AG10803 (cell line): ENCODE data around the gene TXNDC16.

ENCODE experiments used
- DNase-seq: peaks from one replicate; pipeline ENCODE4 v3.0.0; 2010; ENCODE audit warnings: low read depth
- H3K4me3 ChIP-seq: 2 replicates; pipeline ENCODE4 v1.5.1; 2011; ENCODE audit warnings: mild to moderate bottlenecking, low read length, control low read depth
- TF ChIP-seq, protein P1 (sequence below): conservative IDR thresholded peaks from 2 replicates; pipeline ENCODE4 v1.5.1; 2011; ENCODE audit warnings: mild to moderate bottlenecking, low read length, control low read depth, inconsistent platforms

Gene TXNDC16

DNA sequence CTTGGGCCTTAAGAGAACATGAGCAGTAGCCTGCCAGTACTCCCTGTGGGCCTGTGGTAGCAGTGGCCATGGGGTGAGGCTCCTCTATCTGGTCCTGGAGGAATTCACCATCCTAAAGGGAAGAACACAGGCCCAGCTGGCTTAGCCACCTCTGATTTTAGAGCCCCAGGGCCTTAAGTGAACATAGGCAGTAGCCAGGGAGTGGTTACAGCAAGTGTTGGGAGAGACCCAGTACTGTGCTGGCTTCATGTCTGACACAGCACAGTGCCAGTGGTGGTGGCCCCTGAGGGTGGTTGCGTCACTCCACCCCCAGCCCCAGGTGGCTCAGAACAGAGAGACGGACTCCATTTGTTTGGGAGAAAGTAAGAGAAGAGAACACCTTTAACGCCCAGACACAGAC lies 105.1 kb downstream of the TXNDC16 start:
- TF ChIP-seq, protein P1, sequence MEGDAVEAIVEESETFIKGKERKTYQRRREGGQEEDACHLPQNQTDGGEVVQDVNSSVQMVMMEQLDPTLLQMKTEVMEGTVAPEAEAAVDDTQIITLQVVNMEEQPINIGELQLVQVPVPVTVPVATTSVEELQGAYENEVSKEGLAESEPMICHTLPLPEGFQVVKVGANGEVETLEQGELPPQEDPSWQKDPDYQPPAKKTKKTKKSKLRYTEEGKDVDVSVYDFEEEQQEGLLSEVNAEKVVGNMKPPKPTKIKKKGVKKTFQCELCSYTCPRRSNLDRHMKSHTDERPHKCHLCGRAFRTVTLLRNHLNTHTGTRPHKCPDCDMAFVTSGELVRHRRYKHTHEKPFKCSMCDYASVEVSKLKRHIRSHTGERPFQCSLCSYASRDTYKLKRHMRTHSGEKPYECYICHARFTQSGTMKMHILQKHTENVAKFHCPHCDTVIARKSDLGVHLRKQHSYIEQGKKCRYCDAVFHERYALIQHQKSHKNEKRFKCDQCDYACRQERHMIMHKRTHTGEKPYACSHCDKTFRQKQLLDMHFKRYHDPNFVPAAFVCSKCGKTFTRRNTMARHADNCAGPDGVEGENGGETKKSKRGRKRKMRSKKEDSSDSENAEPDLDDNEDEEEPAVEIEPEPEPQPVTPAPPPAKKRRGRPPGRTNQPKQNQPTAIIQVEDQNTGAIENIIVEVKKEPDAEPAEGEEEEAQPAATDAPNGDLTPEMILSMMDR = no peak
- H3K4me3 ChIP-seq = no peak overlapping the region
- DNase-seq = no peak

DNA sequence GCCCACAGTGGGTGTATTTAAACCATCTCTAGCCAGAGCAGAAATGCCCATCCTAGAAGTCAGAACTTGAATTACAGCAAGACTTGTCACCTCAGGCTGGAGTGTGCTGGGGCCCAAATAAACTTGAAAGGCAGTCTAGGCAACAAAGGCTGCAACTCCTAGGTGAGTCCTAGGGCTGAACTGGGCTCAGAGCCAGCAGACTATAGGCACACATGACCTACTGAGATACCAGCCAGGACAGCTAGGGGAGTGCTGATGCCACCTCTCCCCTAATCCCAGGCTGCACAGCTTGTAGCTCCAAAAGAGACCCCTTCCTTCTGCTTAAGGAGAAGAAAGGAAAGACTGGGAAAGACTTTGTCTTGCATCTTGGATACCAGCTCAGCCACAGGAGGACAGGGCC lies 106.0 kb downstream of the TXNDC16 start:
- DNase-seq = no peak
- no peak overlapping the region for H3K4me3 ChIP-seq
- TF ChIP-seq, protein P1 = no peak

DNA sequence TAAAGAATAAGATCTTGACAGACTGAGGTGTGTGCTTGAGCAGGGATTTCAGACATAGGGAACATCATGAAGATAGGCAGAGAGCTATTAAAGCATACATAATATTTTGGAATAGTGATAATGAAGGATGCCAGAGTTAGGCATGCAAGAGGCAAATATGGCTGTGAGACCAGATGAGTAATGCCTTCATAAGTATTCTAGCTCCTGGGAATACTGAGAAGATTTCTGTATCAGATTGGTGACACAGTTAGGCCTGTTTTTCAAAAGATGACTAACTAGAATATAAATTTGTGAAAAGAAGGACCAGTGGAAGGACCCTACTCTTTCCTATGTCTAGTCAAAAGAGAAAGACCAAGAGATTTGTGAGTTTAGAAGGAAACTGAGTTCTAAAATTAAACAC lies 108.8 kb downstream of the TXNDC16 start:
- TF ChIP-seq, protein P1 = no peak
- DNase-seq = peak; percentile 6
- no peak overlapping the region for H3K4me3 ChIP-seq

DNA sequence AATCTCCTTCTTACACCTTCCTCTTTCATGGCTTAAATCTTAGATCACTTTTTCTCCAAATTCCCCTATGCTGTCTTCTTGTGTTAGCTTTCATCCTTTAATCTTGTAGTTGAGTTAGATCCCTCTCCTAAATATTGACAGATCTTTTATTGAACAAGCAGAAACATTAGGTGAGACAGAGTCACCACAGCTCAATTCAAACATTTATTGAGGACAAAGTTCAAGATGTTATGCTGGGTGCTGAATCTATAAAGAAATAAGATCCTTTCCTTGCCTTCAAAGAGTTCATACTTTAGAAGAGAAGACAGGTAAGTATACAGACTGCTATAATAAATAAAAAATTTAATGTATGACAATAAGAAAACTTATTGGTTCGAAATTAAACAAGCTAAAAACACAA lies 109.7 kb downstream of the TXNDC16 start:
- no peak overlapping the region for H3K4me3 ChIP-seq
- DNase-seq = no peak
- TF ChIP-seq, protein P1 = no peak

DNA sequence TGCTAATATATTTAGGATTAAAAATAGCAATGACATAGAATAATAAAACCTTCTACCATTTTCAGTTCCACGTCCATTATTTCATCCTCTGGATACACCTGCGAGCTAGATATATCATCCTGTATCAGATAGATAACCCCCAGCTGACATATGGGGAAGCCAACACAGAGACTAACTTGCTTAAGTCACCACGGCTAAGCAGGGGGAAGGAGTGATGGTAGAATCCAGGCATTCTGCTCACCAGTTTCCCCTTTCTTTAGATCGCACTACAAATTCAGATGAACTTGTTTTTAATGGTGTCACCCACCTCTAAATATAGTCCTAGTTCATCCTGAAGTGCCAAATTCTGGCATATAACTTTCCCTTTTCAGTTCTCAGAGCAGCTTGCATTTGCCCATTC lies 110.1 kb downstream of the TXNDC16 start:
- H3K4me3 ChIP-seq = no peak overlapping the region
- no peak for DNase-seq
- TF ChIP-seq, protein P1 = no peak

DNA sequence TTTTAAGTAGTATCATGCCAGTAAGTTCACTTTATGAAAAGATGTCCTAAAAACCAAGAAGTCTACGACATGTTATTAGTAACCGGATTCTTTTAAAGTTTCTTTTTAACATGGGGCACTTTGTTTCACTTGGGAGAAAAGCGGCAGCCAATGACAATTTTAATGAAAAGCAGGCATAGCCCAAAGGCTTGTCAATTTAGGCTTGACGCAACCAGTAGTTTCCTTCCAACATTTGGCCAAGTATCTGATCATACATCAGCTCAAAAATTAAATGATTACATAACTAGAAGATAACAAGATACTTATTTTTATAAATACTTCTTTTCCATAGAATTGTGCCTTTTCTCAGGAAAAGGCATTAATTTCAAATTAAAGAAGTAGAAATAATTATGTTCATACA lies 112.8 kb downstream of the TXNDC16 start:
- DNase-seq = no peak
- TF ChIP-seq, protein P1 = no peak
- no peak overlapping the region for H3K4me3 ChIP-seq

DNA sequence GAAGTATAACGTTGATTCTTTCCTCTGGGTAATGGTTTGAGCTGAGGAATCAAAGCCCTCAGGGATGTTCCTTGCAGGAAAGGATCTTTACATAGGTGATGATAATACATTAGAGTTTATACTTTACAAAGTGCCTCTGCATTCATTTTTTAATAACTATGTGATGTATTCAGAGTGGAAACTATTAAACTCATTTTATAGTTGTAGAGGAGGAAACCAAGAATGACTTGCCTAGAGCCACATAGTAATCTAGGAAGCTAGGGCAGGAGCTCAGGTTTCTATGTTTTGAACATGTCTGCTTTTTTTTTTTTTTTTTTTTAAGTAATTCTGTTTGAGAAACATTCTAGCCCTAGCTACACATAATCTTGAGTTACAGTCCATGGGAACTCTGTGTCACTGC lies 117.3 kb downstream of the TXNDC16 start:
- no peak for DNase-seq
- no peak overlapping the region for H3K4me3 ChIP-seq
- TF ChIP-seq, protein P1 = no peak
